Left lobe of liver (tissue), 2 donors: ENCODE measurements around the gene PDIA2. TPM values are rescaled to one million over a fixed set of nuclear protein-coding genes. Genes with fewer than 3 reads are reported as not detected.
A peak's percentile ranks its signal among the peaks of the same experiment; 100 is the strongest.

ENCODE experiments used
- ATAC-seq: fragments of 200-7000 bp; cut with Tn5 transposase; one replicate; pipeline ENCODE4 v1.9.1; 2020; ENCODE audit warnings: mild to moderate bottlenecking, moderate library complexity
- DNase-seq: peaks from one replicate; pipeline ENCODE4 v3.0.0-alpha.2; 2020; ENCODE audit warnings: low spot score
- total RNA-seq: library from RNA; stranded (reverse); gene quantifications from one replicate; pipeline ENCODE4 v1.2.1, GENCODE V29; 2021
- donor health status: DM: no; HTN: no; CAD: no; lungs with moderate emphysema.
- donor health status: DM: no; HTN: yes; CAD: no.

PDIA2 gene
- total RNA-seq, 1 donor from 2014 or later, result 0.23 TPM

- no peak for DNase-seq
- no peak for ATAC-seq
Observed at GRCh38 chr16:296276-296675, 13.3 kb downstream of the PDIA2 start.

GRCh38 chr16:296806-297510 is 14.0 kb downstream of the PDIA2 start:
- no peak for ATAC-seq
- DNase-seq, result no peak

- DNase-seq, result no peak
Observed at GRCh38 chr16:297832-298231, 14.9 kb downstream of the PDIA2 start.

DNA sequence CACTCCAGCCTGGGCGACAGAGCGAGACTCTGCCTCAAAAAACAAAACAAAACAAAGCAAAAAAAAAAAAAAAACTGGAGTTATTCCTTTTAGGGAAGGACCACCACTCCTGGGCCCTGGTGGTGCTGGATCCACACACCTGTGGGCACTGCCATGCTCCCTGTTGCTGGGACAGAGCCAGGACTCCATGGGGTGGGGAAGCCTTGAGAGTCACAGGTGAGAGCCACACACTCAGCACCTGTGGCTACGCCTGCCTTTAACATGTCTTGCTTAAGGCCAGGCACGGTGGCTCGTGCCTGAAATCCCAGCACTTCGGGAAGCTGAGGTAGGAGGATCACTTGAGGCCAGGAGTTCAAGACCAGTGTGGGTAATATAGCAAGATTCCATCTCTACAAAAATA is 18.3 kb downstream of the PDIA2 start:
- ATAC-seq (no peak), DNase-seq (no peak)

More at GRCh38 chr16:297832-298231, 14.9 kb downstream of the PDIA2 start:
- no peak for ATAC-seq

DNA sequence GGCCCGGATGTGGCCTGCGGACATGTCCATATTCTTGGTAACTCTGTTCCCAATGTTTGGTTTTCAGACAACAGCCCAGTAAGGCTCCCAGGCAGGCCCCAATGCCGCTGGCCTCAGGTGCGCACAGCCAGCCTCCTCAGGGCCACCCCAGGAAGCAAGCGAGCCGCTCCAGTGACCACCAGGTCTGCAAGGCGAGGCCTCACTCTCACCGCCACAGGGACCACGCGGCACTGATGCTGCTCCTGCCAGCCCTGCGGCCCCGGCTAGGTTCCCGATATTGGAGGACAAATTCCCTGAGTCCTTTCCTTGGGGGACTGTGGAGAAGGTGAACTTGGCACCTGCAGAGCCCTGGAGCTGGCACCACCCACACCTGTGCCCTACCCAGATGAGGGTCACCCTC is 19.0 kb downstream of the PDIA2 start:
- ATAC-seq, result no peak
- DNase-seq, result no peak

DNA sequence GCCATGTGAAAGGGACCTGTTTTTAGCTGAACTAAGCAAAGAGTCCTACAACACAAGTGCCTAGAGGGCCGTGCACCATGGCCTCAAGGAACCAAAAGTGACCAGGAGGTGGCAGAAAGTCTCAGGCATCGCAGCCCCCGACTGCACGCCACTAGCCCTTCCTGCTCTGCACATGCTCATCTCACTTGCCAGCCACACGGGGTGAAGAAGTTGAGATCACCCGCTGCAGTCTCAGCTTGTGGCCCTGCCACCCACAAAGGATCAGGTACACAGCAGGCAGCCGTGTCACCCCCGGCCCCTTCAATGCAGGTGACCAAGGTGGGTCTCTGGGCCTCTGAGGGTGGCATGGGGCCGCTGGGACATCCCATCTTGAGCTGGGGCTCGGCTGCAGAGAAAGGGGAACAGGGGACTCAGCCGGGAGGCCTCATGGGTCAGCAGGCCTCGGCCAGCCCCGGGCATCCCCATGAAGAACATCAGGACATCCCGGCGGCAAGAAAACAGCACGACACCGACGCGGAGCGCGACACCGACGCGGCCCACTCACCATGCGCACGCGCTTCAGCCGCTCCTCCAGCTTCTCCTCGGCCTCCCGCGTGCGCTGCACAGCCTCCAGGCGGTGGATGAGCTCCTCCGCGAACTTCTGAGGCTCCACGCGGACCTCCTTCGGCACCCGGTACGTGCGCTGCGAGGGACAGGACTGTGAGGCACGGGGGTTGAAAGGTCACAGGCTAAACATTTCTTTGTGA is 21.0 kb downstream of the PDIA2 start:
- peak; percentile 36 for ATAC-seq
- no peak for DNase-seq

- DNase-seq (no peak), ATAC-seq (no peak)
Observed at GRCh38 chr16:305916-306626, 23.1 kb downstream of the PDIA2 start.

DNA sequence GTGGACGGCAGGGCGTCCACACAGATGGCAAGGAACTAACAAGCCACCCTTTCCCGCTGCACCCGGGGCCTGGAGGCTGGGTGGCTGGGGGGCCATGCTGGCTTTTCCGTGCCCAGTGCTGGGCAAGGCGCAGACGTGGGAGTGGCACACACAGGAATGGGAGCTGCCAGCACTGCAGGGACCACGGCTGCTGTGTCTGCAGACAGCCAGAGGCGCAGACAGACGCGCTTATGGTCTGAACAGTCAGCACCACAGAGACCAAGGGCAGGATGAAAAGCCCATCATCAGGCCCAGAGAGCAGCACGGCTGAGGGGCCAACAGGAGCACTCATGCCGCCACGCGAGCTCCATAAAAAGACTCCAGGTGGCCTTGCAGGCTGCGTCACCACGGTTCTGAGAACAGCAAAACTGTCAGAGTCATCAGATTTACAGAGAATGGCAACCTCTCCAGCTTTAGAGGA is 24.0 kb downstream of the PDIA2 start:
- ATAC-seq (no peak), DNase-seq (no peak)

GRCh38 chr16:307691-308312 is 24.8 kb downstream of the PDIA2 start:
- DNase-seq (no peak), ATAC-seq (no peak)

DNA sequence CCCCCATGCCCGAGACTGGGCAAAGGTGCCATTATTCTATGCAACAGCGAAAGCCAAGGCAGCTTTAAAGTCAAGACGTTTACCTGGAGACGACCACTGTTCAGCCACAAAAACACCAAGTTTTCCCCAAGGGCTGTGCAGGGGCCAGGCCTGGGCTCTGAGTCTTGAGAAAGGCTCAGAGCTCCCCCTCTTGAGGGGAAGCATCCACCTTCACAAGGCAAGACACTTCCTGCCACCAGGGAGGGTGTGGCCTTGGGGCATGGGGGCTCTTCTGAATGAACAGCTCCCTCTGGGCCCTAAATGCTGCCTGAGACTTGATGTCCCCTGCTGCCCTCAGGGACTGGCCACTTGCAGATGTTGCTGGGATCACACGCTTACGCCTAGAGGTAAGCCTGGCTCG is 26.5 kb downstream of the PDIA2 start:
- DNase-seq (no peak), ATAC-seq (no peak)

DNA sequence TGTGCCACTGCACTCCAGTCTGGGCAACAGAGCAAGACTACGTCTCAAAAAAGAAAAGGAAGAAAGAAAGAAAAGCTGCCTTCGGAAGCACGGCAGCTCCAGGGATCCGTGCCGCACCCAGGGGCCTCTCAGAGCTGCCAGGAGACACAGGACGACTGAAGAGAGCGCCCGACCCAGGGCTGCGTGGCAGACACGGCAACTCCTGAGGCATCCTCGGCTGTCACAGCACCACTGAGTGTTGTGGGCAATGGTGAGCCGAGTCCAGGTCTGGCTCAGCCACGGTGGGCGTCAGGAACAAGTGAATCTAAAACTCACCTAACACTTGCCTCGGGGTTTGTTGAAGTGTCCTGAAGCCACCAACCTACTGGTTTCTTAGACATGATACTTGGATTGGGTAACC is 28.8 kb downstream of the PDIA2 start:
- DNase-seq (no peak), ATAC-seq (no peak)

DNA sequence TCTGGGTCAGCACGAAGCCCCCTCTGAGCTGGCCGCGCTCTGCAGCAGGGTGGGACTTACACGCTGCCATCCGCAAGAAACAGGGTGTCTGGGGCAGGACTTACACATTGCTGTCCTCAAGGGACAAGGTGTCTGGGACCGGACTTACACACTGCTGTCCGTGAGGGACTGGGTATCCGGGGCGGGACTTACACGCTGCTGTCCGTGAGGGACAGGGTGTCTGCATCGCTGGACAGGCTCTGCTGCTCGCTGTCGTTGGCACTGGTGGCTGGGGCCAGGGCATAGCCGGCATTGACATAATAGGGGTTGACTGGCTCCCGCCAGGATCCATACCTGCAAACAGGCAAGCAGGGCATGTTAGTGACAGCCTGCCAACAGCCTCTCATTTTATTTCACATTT is 31.4 kb downstream of the PDIA2 start:
- no peak for ATAC-seq
- DNase-seq, result no peak

- ATAC-seq (no peak), DNase-seq (no peak)
Observed at GRCh38 chr16:314795-315299, 31.9 kb downstream of the PDIA2 start.

- ATAC-seq (no peak), DNase-seq (no peak)
Observed at GRCh38 chr16:316741-317464, 33.9 kb downstream of the PDIA2 start.

GRCh38 chr16:317583-317982 is 34.6 kb downstream of the PDIA2 start:
- ATAC-seq (no peak), DNase-seq (no peak)

DNA sequence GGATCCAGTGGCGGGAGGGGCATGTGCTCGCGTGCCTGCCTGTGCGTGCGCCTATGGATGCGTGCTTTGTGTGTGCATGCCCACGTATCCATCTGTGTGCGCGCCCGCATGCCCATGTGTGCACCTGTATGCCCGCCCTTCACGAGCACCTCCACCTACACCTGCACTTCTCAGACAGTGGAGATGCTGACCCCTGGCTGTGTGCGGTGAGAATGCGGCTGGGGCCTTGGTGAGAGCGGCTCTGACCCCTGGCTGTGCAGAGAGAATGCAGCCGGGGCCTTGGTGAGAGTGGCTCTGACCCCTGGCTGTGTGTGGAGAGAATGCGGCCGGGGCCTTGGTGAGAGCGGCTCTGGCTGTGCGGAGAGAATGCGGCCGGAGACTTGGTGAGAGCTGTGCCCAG is 35.7 kb downstream of the PDIA2 start:
- ATAC-seq, result no peak

GRCh38 chr16:320206-320605 is 37.2 kb downstream of the PDIA2 start:
- no peak for DNase-seq
- no peak for ATAC-seq

More for the DNA sequence above, 35.7 kb downstream of the PDIA2 start:
- no peak for DNase-seq

GRCh38 chr16:321532-321931 is 38.6 kb downstream of the PDIA2 start:
- no peak for DNase-seq
- no peak for ATAC-seq

DNA sequence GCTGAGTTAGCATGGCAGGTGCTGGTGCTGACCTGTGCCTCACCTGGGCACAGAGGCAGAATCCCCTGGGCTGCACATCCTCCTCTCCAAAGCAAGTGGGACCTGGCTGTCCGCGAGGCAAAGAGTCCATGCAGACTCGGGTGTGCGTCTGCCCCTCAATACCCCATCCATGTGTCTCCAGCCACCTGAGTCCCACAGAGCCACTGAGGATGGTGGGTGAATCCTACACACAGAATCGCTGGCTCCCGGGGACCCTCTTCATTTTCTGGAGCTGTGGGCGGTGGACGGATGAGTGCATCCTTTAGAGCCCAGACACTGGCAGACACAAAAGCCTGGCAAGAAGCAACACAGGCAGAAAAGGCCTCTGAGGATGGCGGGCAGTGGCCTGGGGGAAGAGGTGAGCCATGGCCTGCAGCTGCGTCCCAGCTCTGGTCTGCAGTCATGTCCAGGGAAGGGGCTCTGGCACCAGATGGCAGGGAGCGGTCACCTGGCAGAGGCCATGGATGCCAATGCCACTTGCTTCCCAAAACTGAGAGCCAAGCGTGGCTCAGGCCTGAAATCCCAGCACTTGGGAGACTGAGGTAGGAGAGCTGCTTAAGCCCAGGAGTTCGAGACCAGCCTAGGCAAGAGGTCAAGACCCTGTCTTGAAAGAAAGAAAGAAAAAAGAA is 39.6 kb downstream of the PDIA2 start:
- DNase-seq, result no peak
- no peak for ATAC-seq

- no peak for DNase-seq
- no peak for ATAC-seq
Observed at GRCh38 chr16:324201-324450, 41.2 kb downstream of the PDIA2 start.
